GM23338 (cell line): ENCODE results near the gene MRNIP.

Experiments
- CTCF ChIP-seq, 2 experiments: fragments of 200-600 bp in 1 of 2; sonication (generic) in 1 of 2; conservative IDR thresholded peaks; 2 replicates each; pipeline versions ENCODE4 v1.5.1 to v1.6.1; 2016 to 2017; ENCODE audit warnings: antibody characterized with exemption in 2 of 2, low read depth in 2 of 2, mild to moderate bottlenecking in 2 of 2, moderate library complexity in 1 of 2
- ETS1 ChIP-seq: IDR thresholded peaks from 2 replicates; pipeline ENCODE4 v1.6.1; 2016; ENCODE audit warnings: antibody characterized with exemption
- EZH2 ChIP-seq: fragments of 200-600 bp; sonication (generic); IDR thresholded peaks from one replicate; pipeline ENCODE4 v1.8.0; 2017; ENCODE audit warnings: antibody characterized with exemption, mild to moderate bottlenecking, low read depth; ENCODE audit not compliant: unreplicated experiment
- JUNB ChIP-seq: IDR thresholded peaks from one replicate; pipeline ENCODE4 v1.6.1; 2016; ENCODE audit warnings: antibody characterized with exemption; ENCODE audit not compliant: unreplicated experiment
- POLR2AphosphoS5 ChIP-seq: IDR thresholded peaks from 2 replicates; pipeline ENCODE4 v1.6.1; 2016; ENCODE audit warnings: antibody characterized with exemption, low read depth
- TF ChIP-seq, protein P1 (sequence below): fragments of 250-450 bp; sonication (Bioruptor Pico); IDR thresholded peaks from 2 replicates; pipeline ENCODE4 v1.5.0; 2020; ENCODE audit warnings: mild to moderate bottlenecking, moderate library complexity

DNA sequence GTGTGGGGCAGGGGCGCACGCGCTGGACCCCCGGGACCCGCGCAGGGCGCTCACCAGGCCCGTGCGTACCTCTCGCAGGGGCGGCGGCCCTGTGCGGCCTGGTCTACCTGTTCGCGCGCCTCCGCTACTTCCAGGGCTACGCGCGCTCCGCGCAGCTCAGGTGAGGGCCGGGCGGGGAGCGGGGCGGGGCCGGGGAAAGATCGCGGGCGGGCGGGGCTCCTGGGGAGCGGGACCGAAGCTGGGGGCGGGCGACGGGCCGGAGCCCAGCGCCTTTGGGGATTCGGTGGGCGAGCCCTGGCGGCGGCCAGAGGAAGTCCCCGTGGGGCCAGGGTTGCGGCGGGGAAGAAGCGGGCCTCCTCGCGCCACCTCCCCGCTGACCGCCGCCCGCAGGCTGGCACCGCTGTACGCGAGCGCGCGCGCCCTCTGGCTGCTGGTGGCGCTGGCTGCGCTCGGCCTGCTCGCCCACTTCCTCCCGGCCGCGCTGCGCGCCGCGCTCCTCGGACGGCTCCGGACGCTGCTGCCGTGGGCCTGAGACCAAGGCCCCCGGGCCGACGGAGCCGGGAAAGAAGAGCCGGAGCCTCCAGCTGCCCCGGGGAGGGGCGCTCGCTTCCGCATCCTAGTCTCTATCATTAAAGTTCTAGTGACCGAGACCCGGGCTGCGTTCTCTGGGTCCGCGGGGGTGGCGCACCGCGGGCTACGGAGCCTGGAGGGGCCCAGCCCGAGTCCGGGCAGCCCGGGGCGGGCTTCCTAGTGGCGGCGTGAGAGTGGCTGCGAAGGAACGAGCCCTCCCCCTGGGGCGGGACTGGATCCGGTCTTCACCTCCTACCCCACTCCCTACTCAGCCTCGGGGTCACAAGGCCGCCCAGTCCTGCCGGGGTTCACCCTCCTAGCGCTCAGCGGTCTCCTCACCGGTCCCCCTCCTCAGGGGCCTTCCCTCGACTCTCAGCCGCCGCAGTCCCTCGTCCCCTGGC lies 62.5 kb downstream of the MRNIP start:
- TF ChIP-seq JUNB, result no peak
- peak in 1 of 2 experiments; percentile 75 for TF ChIP-seq CTCF (conservative IDR thresholded peaks at IDR 0.05; ENCODE audit: low read depth in 2 of 2)
- TF ChIP-seq ETS1, result no peak
- no peak for TF ChIP-seq EZH2
- TF ChIP-seq, protein P1, sequence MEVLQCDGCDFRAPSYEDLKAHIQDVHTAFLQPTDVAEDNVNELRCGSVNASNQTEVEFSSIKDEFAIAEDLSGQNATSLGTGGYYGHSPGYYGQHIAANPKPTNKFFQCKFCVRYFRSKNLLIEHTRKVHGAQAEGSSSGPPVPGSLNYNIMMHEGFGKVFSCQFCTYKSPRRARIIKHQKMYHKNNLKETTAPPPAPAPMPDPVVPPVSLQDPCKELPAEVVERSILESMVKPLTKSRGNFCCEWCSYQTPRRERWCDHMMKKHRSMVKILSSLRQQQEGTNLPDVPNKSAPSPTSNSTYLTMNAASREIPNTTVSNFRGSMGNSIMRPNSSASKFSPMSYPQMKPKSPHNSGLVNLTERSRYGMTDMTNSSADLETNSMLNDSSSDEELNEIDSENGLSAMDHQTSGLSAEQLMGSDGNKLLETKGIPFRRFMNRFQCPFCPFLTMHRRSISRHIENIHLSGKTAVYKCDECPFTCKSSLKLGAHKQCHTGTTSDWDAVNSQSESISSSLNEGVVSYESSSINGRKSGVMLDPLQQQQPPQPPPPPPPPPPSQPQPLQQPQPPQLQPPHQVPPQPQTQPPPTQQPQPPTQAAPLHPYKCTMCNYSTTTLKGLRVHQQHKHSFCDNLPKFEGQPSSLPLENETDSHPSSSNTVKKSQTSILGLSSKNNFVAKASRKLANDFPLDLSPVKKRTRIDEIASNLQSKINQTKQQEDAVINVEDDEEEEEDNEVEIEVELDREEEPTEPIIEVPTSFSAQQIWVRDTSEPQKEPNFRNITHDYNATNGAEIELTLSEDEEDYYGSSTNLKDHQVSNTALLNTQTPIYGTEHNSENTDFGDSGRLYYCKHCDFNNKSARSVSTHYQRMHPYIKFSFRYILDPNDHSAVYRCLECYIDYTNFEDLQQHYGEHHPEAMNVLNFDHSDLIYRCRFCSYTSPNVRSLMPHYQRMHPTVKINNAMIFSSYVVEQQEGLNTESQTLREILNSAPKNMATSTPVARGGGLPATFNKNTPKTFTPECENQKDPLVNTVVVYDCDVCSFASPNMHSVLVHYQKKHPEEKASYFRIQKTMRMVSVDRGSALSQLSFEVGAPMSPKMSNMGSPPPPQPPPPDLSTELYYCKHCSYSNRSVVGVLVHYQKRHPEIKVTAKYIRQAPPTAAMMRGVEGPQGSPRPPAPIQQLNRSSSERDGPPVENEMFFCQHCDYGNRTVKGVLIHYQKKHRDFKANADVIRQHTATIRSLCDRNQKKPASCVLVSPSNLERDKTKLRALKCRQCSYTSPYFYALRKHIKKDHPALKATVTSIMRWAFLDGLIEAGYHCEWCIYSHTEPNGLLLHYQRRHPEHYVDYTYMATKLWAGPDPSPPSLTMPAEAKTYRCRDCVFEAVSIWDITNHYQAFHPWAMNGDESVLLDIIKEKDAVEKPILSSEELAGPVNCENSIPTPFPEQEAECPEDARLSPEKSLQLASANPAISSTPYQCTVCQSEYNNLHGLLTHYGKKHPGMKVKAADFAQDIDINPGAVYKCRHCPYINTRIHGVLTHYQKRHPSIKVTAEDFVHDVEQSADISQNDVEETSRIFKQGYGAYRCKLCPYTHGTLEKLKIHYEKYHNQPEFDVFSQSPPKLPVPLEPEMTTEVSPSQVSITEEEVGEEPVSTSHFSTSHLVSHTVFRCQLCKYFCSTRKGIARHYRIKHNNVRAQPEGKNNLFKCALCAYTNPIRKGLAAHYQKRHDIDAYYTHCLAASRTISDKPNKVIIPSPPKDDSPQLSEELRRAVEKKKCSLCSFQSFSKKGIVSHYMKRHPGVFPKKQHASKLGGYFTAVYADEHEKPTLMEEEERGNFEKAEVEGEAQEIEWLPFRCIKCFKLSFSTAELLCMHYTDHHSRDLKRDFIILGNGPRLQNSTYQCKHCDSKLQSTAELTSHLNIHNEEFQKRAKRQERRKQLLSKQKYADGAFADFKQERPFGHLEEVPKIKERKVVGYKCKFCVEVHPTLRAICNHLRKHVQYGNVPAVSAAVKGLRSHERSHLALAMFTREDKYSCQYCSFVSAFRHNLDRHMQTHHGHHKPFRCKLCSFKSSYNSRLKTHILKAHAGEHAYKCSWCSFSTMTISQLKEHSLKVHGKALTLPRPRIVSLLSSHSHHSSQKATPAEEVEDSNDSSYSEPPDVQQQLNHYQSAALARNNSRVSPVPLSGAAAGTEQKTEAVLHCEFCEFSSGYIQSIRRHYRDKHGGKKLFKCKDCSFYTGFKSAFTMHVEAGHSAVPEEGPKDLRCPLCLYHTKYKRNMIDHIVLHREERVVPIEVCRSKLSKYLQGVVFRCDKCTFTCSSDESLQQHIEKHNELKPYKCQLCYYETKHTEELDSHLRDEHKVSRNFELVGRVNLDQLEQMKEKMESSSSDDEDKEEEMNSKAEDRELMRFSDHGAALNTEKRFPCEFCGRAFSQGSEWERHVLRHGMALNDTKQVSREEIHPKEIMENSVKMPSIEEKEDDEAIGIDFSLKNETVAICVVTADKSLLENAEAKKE (CRISPR knock-in tag), result no peak
- peak; percentile 51 for TF ChIP-seq POLR2AphosphoS5
